Right lobe of liver (tissue), 4 donors: ENCODE results near the gene TMEM127.

Experiments used
- CTCF ChIP-seq, 4 donors: fragments of 200-600 bp in 3 of 4; fragments of 450-650 bp in 1 of 4; IDR thresholded peaks; one replicate each; pipeline versions ENCODE4 v1.5.1 to v1.8.0; 2016 to 2022; ENCODE audit warnings: antibody characterized with exemption in 4 of 4, mild to moderate bottlenecking in 2 of 4
- POLR2A ChIP-seq: fragments of 450-650 bp; IDR thresholded peaks from one replicate; pipeline ENCODE4 v1.6.1; 2017; ENCODE audit warnings: antibody characterized with exemption, mild to moderate bottlenecking
- donor health status: DM: no; HTN: no; CAD: no.
- donor health status: DM: no; HTN: no; CAD: no.
- donor health status: DM: no; HTN: yes; CAD: no.

GRCh38 chr2:96249654-96250053 lies 16.1 kb downstream of the TMEM127 start:
- TF ChIP-seq CTCF (IDR thresholded peaks at IDR 0.05) (no peak), POLR2A (no peak)
